ENCODE data around the gene CFAP20DC.
"Not testable (repeated sequence)": the region's sequence is repeated elsewhere in the genome, so short reads cannot be mapped to it uniquely, and the experiment has no call there.

The CFAP20DC gene

GRCh38 chr3:58704304-58704703 lies 345.5 kb downstream of the CFAP20DC start:
- DNase-seq (ENCODE audit: low read depth in 2 of 2, low spot score in 1 of 2): not testable (repeated sequence)

- no peak for DNase-seq (ENCODE audit: low read depth in 2 of 2, low spot score in 1 of 2)
These were observed 351.6 kb downstream of the CFAP20DC start for GRCh38 chr3:58698246-58698645.

- no peak for DNase-seq (ENCODE audit: low read depth in 2 of 2, low spot score in 1 of 2)
These were observed 352.3 kb downstream of the CFAP20DC start for GRCh38 chr3:58697561-58697960.

- DNase-seq (ENCODE audit: low read depth in 2 of 2, low spot score in 1 of 2): not testable (repeated sequence)
These were observed 353.0 kb downstream of the CFAP20DC start for GRCh38 chr3:58696813-58697212.

GRCh38 chr3:58696093-58696492 lies 353.7 kb downstream of the CFAP20DC start:
- no peak for DNase-seq (ENCODE audit: low read depth in 2 of 2, low spot score in 1 of 2)

- not testable (repeated sequence) for DNase-seq (ENCODE audit: low read depth in 2 of 2, low spot score in 1 of 2)
These were observed 354.5 kb downstream of the CFAP20DC start for GRCh38 chr3:58695284-58695683.

GRCh38 chr3:58693940-58694850 lies 355.6 kb downstream of the CFAP20DC start:
- no peak for DNase-seq (ENCODE audit: low read depth in 2 of 2, low spot score in 1 of 2)

- no peak for DNase-seq (ENCODE audit: low read depth in 2 of 2, low spot score in 1 of 2)
These were observed 357.3 kb downstream of the CFAP20DC start for GRCh38 chr3:58692484-58692883.

Data from stimulated activated CD8-positive, alpha-beta memory T cell treated with anti-CD3 and anti-CD28 coated beads, Interleukin-4, amount 100 ng/mL, for 4 hours (primary cell).